ENCODE data around the gene NELL1.
A peak's percentile ranks its signal among the peaks of the same experiment; 100 is the strongest.

The NELL1 gene

DNA sequence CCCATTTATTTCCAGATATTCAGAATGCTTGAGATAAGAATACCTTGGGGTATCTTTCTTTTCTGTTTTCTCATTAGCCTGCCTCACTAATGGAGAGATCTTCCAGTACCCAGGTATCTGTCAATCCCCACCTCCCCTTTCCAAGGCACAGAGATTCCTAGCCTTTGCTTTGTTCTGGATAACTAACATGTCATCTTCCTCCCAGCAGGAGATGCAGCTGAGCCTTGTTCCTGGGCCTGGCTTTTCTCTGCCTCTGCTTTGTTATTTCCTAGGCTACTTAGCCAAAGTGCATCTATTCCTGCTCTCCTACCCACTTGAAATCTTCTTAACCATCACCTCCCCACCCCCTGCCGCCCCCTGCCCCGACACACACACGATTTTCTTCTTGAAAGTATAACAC is 297.1 kb downstream of the NELL1 start:
- H3K27me3 ChIP-seq (ENCODE audit: insufficient read depth, poor library complexity, severe bottlenecking) = no peaks in the 10 kb centered on the region
- no peak for DNase-seq (ENCODE audit: low read depth in 1 of 2, low spot score in 1 of 2)
- TF ChIP-seq GABPA (IDR thresholded peaks at IDR 0.05; ENCODE audit: low read depth) = no peak
- TF ChIP-seq, protein P1, sequence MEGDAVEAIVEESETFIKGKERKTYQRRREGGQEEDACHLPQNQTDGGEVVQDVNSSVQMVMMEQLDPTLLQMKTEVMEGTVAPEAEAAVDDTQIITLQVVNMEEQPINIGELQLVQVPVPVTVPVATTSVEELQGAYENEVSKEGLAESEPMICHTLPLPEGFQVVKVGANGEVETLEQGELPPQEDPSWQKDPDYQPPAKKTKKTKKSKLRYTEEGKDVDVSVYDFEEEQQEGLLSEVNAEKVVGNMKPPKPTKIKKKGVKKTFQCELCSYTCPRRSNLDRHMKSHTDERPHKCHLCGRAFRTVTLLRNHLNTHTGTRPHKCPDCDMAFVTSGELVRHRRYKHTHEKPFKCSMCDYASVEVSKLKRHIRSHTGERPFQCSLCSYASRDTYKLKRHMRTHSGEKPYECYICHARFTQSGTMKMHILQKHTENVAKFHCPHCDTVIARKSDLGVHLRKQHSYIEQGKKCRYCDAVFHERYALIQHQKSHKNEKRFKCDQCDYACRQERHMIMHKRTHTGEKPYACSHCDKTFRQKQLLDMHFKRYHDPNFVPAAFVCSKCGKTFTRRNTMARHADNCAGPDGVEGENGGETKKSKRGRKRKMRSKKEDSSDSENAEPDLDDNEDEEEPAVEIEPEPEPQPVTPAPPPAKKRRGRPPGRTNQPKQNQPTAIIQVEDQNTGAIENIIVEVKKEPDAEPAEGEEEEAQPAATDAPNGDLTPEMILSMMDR (IDR thresholded peaks at IDR 0.05; ENCODE audit: insufficient read depth, low read length) = no peak
- TF ChIP-seq REST (IDR thresholded peaks at IDR 0.05; ENCODE audit: insufficient replicate concordance, low read depth) = no peak
- TF ChIP-seq SPI1 (IDR thresholded peaks at IDR 0.05; ENCODE audit: borderline replicate concordance, low read depth) = no peak
- no peak for TF ChIP-seq POLR2AphosphoS5 (IDR thresholded peaks at IDR 0.05; ENCODE audit: low read depth)
- H3K27ac ChIP-seq (replicated peaks) = no peak overlapping the region
- H3K4me3 ChIP-seq (replicated peaks; ENCODE audit: insufficient read depth, low read length) = no peak overlapping the region

DNA sequence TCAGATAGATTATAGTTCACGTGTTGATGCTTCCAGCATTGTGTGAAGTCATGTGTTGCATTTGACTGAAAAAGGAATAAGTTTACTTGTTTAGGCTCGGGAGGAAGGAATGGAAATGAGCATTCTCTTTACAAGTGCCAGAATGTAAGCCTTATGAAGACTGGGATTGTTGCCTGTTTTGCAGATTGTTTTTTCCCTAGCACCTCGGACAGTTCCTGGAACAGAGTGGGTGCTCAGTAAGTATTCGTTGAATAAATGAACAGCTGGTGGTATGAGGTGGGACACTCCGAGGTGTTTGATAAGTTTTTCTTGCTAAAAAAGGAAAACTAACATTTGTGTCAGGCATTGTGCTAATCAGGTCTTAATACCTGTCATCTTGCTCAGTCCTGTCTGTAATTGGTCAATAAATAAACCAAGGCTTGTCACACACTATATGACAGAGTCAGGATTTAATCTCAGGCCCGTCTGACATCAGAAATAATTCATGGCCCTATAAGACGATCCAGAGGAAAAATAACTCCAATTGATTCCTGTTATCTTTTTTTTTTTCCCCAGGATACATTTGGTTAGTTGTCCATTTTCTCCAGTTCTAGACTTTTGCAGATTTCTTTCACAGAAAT is 304.7 kb downstream of the NELL1 start:
- no peak overlapping the region for H3K27ac ChIP-seq (replicated peaks)
- H3K4me3 ChIP-seq (replicated peaks; ENCODE audit: insufficient read depth, low read length) = no peak overlapping the region
- no peaks in the 10 kb centered on the region for H3K27me3 ChIP-seq (ENCODE audit: insufficient read depth, poor library complexity, severe bottlenecking)
- no peak for DNase-seq (ENCODE audit: low read depth in 1 of 2, low spot score in 1 of 2)
- TF ChIP-seq REST (IDR thresholded peaks at IDR 0.05; ENCODE audit: insufficient replicate concordance, low read depth) = peak; percentile 87
- no peak for TF ChIP-seq SPI1 (IDR thresholded peaks at IDR 0.05; ENCODE audit: borderline replicate concordance, low read depth)

DNA sequence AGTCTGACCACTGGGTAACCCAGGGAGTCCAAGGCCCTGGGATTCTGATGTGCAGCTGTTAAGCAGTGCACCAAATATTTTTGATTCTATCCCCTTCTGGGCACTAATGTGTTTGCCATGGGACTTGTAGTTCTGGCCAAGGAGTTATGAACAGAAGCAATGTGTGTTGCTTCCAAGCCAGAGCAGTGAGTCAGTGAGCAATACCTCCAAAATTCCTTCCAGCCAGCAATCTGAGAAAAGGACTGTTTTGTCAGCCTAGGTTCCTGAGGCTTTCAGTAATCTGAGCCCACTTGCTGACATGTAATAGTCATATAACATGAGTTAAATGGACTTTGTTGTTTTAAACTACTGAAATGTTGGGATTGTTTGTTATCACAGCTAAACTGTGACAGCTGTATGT is 311.4 kb downstream of the NELL1 start:
- H3K27me3 ChIP-seq (ENCODE audit: insufficient read depth, poor library complexity, severe bottlenecking) = no peaks in the 10 kb centered on the region
- no peak overlapping the region for H3K4me3 ChIP-seq (replicated peaks; ENCODE audit: insufficient read depth, low read length)
- no peak for TF ChIP-seq SPI1 (IDR thresholded peaks at IDR 0.05; ENCODE audit: borderline replicate concordance, low read depth)
- TF ChIP-seq POLR2AphosphoS5 (IDR thresholded peaks at IDR 0.05; ENCODE audit: low read depth) = no peak
- TF ChIP-seq, protein P1 (IDR thresholded peaks at IDR 0.05; ENCODE audit: insufficient read depth, low read length) = no peak
- no peak for TF ChIP-seq REST (IDR thresholded peaks at IDR 0.05; ENCODE audit: insufficient replicate concordance, low read depth)
- TF ChIP-seq GABPA (IDR thresholded peaks at IDR 0.05; ENCODE audit: low read depth) = no peak
- no peak overlapping the region for H3K27ac ChIP-seq (replicated peaks)
- DNase-seq (ENCODE audit: low read depth in 1 of 2, low spot score in 1 of 2) = no peak
